T-helper 17 cell (primary cell): ENCODE measurements around the gene RPS6KA4. TPM values are rescaled to one million over a fixed set of nuclear protein-coding genes. Genes with fewer than 3 reads are reported as not detected.
A peak's percentile ranks its signal among the peaks of the same experiment; 100 is the strongest.
"Not testable (repeated sequence)": the region's sequence is repeated elsewhere in the genome, so short reads cannot be mapped to it uniquely, and the experiment has no call there.

Source experiments
- ATAC-seq: fragments of 150-1000 bp; cut with Tn5 transposase; 2 replicates; pipeline ENCODE4 v1.10.0; 2021; ENCODE audit warnings: mild to moderate bottlenecking, moderate library complexity
- DNase-seq, 3 donors: peaks; one replicate each; pipeline versions ENCODE4 v3.0.0 to v3.0.0-alpha.2; 2020 to 2021
- H3K9me3 ChIP-seq: one replicate; pipeline ENCODE4 v1.7.0; 2013; ENCODE audit warnings: low read length, mild to moderate bottlenecking; ENCODE audit not compliant: control insufficient read depth, poor library complexity, severe bottlenecking
- H3K27ac Mint-ChIP-seq: one replicate; pipeline ENCODE4 v1.8.0; 2022; ENCODE audit warnings: mild to moderate bottlenecking, moderate library complexity, mixed read lengths
- H3K27me3 Mint-ChIP-seq: one replicate; pipeline ENCODE4 v1.8.0; 2022; ENCODE audit warnings: mixed read lengths
- H3K36me3 Mint-ChIP-seq: one replicate; pipeline ENCODE4 v1.8.0; 2022; ENCODE audit warnings: low read depth, mixed read lengths
- H3K4me1 Mint-ChIP-seq: one replicate; pipeline ENCODE4 v1.8.0; 2022; ENCODE audit warnings: mild to moderate bottlenecking, mixed read lengths
- H3K4me3 Mint-ChIP-seq: one replicate; pipeline ENCODE4 v1.8.0; 2022; ENCODE audit warnings: mild to moderate bottlenecking, moderate library complexity, mixed read lengths
- total RNA-seq, 4 donors: library from RNA in 2 of 4; stranded (reverse) in 2 of 4; gene quantifications; one replicate each; pipeline ENCODE4 v1.2.3 and lab custom pipeline; 2022 to 2026

RPS6KA4 gene
- total RNA-seq, 2 donors from 2014 or later = 21.5 to 26.1 TPM

- DNase-seq (no peak), ATAC-seq (no peak)
- H3K36me3 Mint-ChIP-seq = peaks cover 6% of the 10 kb centered on the region
- H3K9me3 ChIP-seq = no peaks in the 10 kb centered on the region
- H3K27me3 Mint-ChIP-seq = no peaks in the 10 kb centered on the region
- no peak overlapping the region for H3K4me3 Mint-ChIP-seq
- H3K4me1 Mint-ChIP-seq = peaks cover 29% of the 10 kb centered on the region
- H3K27ac Mint-ChIP-seq = no peak overlapping the region
Measured at GRCh38 chr11:64320556-64320955, 38.4 kb upstream of the RPS6KA4 start.

- DNase-seq (no peak), ATAC-seq (no peak)
- H3K9me3 ChIP-seq = no peaks in the 10 kb centered on the region
- H3K36me3 Mint-ChIP-seq = peaks cover 6% of the 10 kb centered on the region
- H3K27ac Mint-ChIP-seq = no peak overlapping the region
- H3K4me3 Mint-ChIP-seq = peak overlapping the region; percentile 43
- H3K4me1 Mint-ChIP-seq = peaks cover 29% of the 10 kb centered on the region
- no peaks in the 10 kb centered on the region for H3K27me3 Mint-ChIP-seq
Measured at GRCh38 chr11:64321026-64321425, 37.9 kb upstream of the RPS6KA4 start.

GRCh38 chr11:64321533-64321932 lies 37.4 kb upstream of the RPS6KA4 start:
- Mint-ChIP-seq H3K36me3 (peaks cover 6% of the 10 kb centered on the region), H3K4me1 (peaks cover 27% of the 10 kb centered on the region), H3K27ac (no peak overlapping the region), H3K27me3 (no peaks in the 10 kb centered on the region), H3K4me3 (no peak overlapping the region)
- ATAC-seq = no peak
- no peak for DNase-seq
- no peaks in the 10 kb centered on the region for H3K9me3 ChIP-seq

- H3K36me3 Mint-ChIP-seq = peaks cover 6% of the 10 kb centered on the region
- H3K4me1 Mint-ChIP-seq = peaks cover 19% of the 10 kb centered on the region
- no peak overlapping the region for H3K27ac Mint-ChIP-seq
- H3K9me3 ChIP-seq = no peaks in the 10 kb centered on the region
- ATAC-seq = no peak
- H3K4me3 Mint-ChIP-seq = no peak overlapping the region
- no peaks in the 10 kb centered on the region for H3K27me3 Mint-ChIP-seq
- DNase-seq = no peak
Measured at GRCh38 chr11:64322925-64323260, 36.1 kb upstream of the RPS6KA4 start.

- H3K4me3 Mint-ChIP-seq = no peak overlapping the region
- H3K27ac Mint-ChIP-seq = no peak overlapping the region
- DNase-seq = no peak
- H3K9me3 ChIP-seq = no peaks in the 10 kb centered on the region
- no peak for ATAC-seq
- H3K27me3 Mint-ChIP-seq = no peaks in the 10 kb centered on the region
- peaks cover 6% of the 10 kb centered on the region for H3K36me3 Mint-ChIP-seq
- peaks cover 16% of the 10 kb centered on the region for H3K4me1 Mint-ChIP-seq
Measured at GRCh38 chr11:64323373-64323772, 35.6 kb upstream of the RPS6KA4 start.

GRCh38 chr11:64323984-64324383 lies 35.0 kb upstream of the RPS6KA4 start:
- not testable (repeated sequence) for H3K27me3 Mint-ChIP-seq, DNase-seq, H3K9me3 ChIP-seq, ATAC-seq, H3K4me3 Mint-ChIP-seq, H3K36me3 Mint-ChIP-seq
- Mint-ChIP-seq H3K27ac (peak overlapping the region; percentile 62), H3K4me1 (peaks cover 13% of the 10 kb centered on the region)

- no peaks in the 10 kb centered on the region for H3K9me3 ChIP-seq
- peaks cover 6% of the 10 kb centered on the region for H3K36me3 Mint-ChIP-seq
- no peaks in the 10 kb centered on the region for H3K27me3 Mint-ChIP-seq
- DNase-seq (no peak), ATAC-seq (no peak)
- H3K4me3 Mint-ChIP-seq = no peak overlapping the region
- peak overlapping the region; percentile 62 for H3K27ac Mint-ChIP-seq
- H3K4me1 Mint-ChIP-seq = peaks cover 6% of the 10 kb centered on the region
Measured at GRCh38 chr11:64324692-64325469, 34.1 kb upstream of the RPS6KA4 start.

GRCh38 chr11:64327375-64327774 lies 31.6 kb upstream of the RPS6KA4 start:
- DNase-seq (no peak), ATAC-seq (no peak)
- H3K27ac Mint-ChIP-seq = no peak overlapping the region
- H3K4me1 Mint-ChIP-seq = peaks cover 9% of the 10 kb centered on the region
- no peaks in the 10 kb centered on the region for H3K27me3 Mint-ChIP-seq
- H3K9me3 ChIP-seq = no peaks in the 10 kb centered on the region
- no peaks in the 10 kb centered on the region for H3K36me3 Mint-ChIP-seq
- no peak overlapping the region for H3K4me3 Mint-ChIP-seq

- no peak for DNase-seq
- Mint-ChIP-seq H3K27ac (no peak overlapping the region), H3K4me1 (peaks cover 9% of the 10 kb centered on the region), H3K4me3 (no peak overlapping the region), H3K27me3 (no peaks in the 10 kb centered on the region), H3K36me3 (no peaks in the 10 kb centered on the region)
- no peak for ATAC-seq
- no peaks in the 10 kb centered on the region for H3K9me3 ChIP-seq
Measured at GRCh38 chr11:64327993-64328392, 31.0 kb upstream of the RPS6KA4 start.

- DNase-seq = no peak
Measured at GRCh38 chr11:64330888-64331287, 28.1 kb upstream of the RPS6KA4 start.

GRCh38 chr11:64331569-64332371 lies 27.2 kb upstream of the RPS6KA4 start:
- peak; percentile 34 to 53 (median 43) for DNase-seq
- H3K27me3 Mint-ChIP-seq = no peaks in the 10 kb centered on the region
- H3K4me3 Mint-ChIP-seq = peak overlapping the region; percentile 83
- peak overlapping the region; percentile 83 for H3K27ac Mint-ChIP-seq
- peak; percentile 91 for ATAC-seq
- H3K36me3 Mint-ChIP-seq = no peaks in the 10 kb centered on the region
- H3K4me1 Mint-ChIP-seq = peaks cover 12% of the 10 kb centered on the region
- no peaks in the 10 kb centered on the region for H3K9me3 ChIP-seq

More at GRCh38 chr11:64330888-64331287, 28.1 kb upstream of the RPS6KA4 start:
- no peak overlapping the region for H3K4me3 Mint-ChIP-seq
- peaks cover 12% of the 10 kb centered on the region for H3K4me1 Mint-ChIP-seq
- no peaks in the 10 kb centered on the region for H3K36me3 Mint-ChIP-seq
- no peaks in the 10 kb centered on the region for H3K27me3 Mint-ChIP-seq
- no peak for ATAC-seq
- H3K9me3 ChIP-seq = no peaks in the 10 kb centered on the region
- no peak overlapping the region for H3K27ac Mint-ChIP-seq

GRCh38 chr11:64333556-64333955 lies 25.4 kb upstream of the RPS6KA4 start:
- no peaks in the 10 kb centered on the region for H3K9me3 ChIP-seq
- Mint-ChIP-seq H3K4me3 (no peak overlapping the region), H3K36me3 (no peaks in the 10 kb centered on the region), H3K27ac (no peak overlapping the region), H3K27me3 (no peaks in the 10 kb centered on the region), H3K4me1 (peaks cover 12% of the 10 kb centered on the region)
- no peak for DNase-seq
- ATAC-seq = no peak

- H3K27ac Mint-ChIP-seq = no peak overlapping the region
- DNase-seq (no peak), ATAC-seq (no peak)
- no peaks in the 10 kb centered on the region for H3K27me3 Mint-ChIP-seq
- no peaks in the 10 kb centered on the region for H3K9me3 ChIP-seq
- H3K4me3 Mint-ChIP-seq = no peak overlapping the region
- no peaks in the 10 kb centered on the region for H3K36me3 Mint-ChIP-seq
- H3K4me1 Mint-ChIP-seq = peaks cover 24% of the 10 kb centered on the region
Measured at GRCh38 chr11:64334764-64335735, 23.9 kb upstream of the RPS6KA4 start.
